Retina (tissue), 1 donor: ENCODE results near the gene TTF2.
"Not testable (repeated sequence)": the region's sequence is repeated elsewhere in the genome, so short reads cannot be mapped to it uniquely, and the experiment has no call there.

Experiments used
- DNase-seq: peaks from one replicate; pipeline ENCODE4 v3.0.0-alpha.2; 2016

The TTF2 gene

GRCh38 chr1:117122330-117123025 is 62.4 kb downstream of the TTF2 start:
- no peak for DNase-seq

GRCh38 chr1:117123274-117123673 is 63.1 kb downstream of the TTF2 start:
- no peak for DNase-seq

GRCh38 chr1:117124661-117125060 is 64.5 kb downstream of the TTF2 start:
- DNase-seq = no peak

DNA sequence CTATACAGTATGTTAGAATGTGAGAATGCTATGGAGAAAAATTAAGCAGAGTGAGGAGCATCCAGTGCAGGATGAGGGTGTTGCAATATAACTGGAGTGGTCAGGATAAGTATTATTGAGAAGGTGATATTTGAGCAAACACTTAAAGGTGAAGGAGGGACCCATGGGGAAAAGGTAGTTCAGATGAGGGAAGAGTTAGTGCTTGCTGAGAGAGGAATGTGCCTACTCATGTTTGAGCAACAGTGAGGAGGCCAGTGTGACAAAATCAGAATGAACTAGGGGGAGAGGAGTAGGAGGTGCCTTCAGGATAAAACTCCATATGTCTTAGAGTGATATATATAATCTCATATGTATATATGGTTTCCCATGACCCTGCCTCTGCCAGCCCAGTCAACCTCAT is 67.7 kb downstream of the TTF2 start:
- DNase-seq = no peak

GRCh38 chr1:117128323-117129079 is 68.4 kb downstream of the TTF2 start:
- DNase-seq = peak; percentile 60

DNA sequence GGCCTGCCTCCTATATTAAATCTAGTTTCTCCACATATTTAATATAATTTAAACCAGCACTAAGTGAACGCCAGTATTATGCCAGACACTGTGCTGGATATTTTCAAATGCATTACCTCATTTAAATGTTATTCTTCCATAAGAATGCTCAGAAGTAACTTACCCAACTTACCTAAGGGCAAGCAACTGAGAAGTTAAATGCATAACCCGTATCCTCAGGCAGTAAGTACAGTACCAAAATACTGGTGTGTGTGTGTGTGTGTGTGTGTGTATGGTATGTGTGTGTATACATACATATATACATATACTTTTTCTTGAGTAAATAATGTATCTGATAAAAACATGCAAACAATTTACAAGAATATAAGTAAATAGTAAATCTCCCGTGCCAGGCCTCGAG is 70.4 kb downstream of the TTF2 start:
- no peak for DNase-seq

DNA sequence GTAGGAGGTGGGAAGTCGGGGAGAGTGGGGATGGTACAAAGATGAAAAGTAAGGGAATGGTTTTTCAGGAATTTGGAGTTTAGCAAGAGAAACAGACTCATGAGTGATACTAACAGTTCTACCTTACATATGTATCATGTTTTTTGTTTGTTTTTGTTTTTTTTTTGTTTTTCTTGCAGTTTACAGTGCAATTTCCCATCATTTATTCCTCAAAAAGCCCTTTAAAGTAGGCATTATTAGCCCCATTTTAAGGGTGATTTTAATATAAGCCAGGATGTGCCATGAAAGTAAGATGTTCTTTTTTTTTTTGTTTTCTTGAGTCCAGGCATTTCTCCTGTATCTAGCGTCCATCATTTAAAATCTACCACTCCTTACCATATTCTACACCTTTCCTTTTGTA is 75.2 kb downstream of the TTF2 start:
- DNase-seq = no peak

GRCh38 chr1:117136749-117137148 is 76.6 kb downstream of the TTF2 start:
- no peak for DNase-seq

GRCh38 chr1:117137281-117137855 is 77.2 kb downstream of the TTF2 start:
- DNase-seq = no peak

DNA sequence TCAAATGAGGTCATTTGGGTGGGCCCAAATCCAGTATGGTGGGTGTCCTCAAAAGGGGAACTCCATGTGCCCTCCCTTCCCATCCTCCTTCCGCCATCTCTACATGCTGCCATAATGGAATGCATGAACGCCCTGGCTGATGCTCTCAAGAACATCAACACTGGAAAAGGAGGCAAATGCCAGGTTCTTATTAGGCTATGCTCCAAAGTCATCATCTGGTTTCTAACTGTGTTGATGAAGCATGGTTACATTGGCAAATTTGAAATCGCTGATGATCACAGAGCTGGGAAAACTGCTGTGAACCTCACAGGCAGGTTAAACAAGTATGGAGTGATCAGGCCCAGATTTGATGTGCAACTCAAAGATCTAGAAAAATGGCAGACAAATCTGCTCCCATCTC is 78.0 kb downstream of the TTF2 start:
- DNase-seq = no peak

DNA sequence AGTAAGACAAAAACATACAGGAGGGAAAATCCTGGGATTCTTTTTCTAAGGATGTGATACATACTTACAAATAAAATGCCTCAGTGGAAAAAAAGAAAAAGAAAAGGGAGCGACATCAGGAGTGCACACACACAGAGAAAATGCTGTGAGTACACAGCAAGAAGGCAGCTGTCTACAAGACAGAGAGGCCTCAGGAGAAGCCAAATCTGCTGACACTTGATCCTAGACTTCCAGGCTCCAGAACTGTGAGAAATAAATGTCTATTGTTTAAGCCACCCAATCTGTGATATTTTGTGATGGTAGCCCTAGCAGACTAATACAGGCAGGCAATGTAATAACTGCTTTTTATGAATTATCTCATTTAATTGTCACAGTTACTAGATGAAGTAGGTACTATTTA is 78.4 kb downstream of the TTF2 start:
- no peak for DNase-seq

DNA sequence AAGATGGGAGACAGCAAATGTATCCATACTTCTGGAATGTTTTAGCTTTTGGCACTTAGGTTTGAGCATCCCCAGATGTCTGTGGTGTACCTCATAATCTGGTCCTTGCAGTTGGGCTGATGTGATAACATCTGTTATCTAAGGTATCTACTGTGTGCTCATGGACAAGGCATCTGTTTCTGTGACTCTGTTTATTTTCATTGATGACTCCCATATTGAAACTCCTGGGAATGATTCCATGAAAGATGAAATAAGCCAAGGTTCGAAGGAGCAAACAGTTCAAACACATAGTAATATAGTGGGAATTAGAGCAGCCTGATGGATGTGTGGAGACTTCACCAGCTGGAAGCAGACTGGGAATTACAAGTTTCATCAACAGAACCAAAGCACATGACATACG is 82.1 kb downstream of the TTF2 start:
- DNase-seq = no peak

DNA sequence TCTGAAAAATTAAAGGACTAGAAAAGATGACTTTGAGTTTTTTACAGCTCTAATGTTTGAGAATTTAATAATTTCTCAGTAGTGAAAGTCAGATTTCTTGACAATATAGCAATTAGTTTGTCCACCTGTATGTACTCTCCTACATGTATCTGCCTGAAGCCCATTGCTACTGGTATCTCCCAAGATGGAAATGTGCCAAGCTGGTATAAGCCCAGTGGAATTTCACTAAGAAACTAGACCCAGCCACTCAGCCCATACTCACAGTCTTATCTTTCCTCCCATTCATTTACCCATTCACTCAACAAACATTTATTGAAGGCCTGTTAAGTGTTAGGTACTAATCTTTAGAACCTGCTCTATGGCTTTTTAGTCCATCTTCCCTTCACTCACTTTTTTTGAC is 83.0 kb downstream of the TTF2 start:
- no peak for DNase-seq

DNA sequence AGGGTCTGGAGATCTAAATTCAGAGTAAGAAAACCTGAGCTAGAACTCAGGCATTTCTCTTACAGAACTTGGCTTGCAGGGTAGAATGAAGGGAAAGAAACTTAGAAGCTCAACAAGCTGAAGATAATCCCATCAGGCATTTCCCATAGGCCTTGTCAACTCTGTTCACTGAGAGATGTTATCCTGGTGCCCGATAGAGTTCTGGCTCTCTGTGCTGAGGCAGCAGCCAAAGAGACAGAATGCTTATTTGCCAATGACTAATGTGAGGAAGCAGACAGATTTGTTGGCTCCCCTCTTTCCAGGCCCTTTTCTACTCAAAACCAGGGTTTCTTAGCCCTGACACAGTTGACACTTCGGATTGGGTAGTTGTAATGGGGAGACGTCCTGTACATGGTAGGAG is 83.7 kb downstream of the TTF2 start:
- no peak for DNase-seq

DNA sequence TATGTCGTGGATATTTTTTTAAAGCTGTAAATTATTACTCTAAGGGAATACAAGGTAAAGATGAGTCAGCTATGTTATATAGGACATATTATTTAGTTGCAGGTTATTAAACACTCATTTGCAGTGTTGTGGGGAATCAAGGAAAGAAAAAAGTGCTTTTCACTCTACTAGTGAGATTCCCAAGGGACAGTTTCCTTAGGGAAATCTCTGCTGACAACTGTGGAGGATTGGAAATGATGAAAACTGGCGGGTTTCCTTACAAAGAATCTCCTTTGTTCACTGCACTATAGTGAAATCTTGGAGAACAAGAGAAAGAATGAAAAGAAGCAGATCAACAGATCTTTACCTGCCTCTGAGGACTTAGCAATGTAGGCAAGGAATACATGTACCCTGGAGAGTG is 85.9 kb downstream of the TTF2 start:
- DNase-seq = no peak

DNA sequence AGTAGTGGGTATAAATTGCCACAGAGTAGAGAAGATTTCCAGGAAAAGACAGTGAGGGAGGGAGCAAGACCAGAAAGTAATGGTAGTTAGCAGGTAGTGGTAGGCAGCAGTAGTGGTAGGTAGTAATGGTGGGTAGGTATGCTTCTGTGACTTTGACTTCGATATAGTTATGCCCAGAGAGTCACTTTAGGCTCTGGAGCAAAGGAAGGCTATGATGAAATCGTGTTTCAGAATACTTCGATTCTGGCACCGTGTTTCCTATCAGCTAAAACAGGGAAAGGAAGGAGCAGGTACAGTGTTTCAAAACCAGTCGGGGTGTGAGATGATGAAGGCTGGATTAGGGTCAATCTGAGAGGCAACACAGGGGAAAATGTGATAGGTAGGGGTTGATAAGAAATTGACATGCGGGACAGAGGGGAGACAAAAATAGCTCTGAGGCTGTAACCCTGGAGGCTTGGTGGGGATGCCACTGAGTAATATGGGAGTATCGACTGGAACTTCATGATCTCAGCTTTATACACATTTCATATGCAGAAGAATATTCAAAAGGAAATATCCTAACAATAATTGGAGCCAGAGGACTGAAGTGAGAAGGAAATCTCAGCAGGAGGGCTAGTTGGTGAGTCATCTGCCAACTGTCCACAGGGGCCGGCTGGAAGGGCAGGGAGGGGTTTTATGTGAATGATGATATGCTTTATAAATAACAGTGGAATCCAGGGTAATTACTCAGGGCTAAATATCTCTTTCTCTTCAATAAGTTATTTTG is 86.6 kb downstream of the TTF2 start:
- no peak for DNase-seq

DNA sequence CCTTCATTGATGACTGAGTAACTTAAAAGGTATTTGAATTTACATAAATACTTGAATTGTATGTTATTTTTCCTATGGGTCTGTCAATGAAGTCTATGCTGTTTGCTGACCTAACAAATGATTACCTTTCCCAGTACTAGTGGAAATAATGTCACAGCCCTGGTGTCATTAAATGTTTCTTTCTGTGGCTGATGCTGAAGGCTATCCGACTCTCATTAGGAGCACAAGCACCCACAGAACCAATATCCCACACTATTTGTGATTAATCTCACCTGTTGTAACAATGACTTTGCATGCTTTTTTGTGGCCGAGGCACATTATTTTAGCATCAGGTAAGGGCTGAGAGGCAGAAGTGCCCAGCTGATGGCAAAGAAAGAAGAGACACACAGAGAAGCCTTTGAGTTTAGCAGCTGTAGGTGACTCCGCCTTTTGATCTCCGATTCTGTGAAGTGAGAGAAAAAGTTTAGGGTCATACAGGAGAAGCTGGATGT is 87.3 kb downstream of the TTF2 start:
- no peak for DNase-seq

- no peak for DNase-seq
Observed at GRCh38 chr1:117147856-117148588, 87.9 kb downstream of the TTF2 start.

DNA sequence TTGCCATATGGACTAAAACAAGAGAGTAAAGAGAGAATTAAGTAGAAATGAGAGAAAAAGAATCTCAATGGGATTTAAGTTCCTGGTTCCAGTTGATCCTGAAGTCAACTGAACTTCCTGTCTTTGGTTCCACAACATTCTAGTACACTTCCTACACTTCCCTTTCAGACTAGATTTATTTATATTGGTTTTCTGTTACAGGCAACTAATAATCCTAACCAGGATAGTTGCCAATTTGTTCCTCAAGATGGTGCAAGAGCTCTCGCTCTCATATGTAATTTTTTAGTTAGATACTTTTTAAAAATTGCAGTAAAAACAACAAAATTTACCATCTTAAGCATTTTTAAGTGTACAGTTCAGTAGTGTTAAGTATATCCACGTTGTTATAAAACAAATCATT is 90.2 kb downstream of the TTF2 start:
- DNase-seq = no peak

- DNase-seq = not testable (repeated sequence)
Observed at GRCh38 chr1:117151305-117151704, 91.2 kb downstream of the TTF2 start.
